NCI-H1105 (cell line): ENCODE results near the gene GLYATL1.
"Not testable (repeated sequence)": the region's sequence is repeated elsewhere in the genome, so short reads cannot be mapped to it uniquely, and the experiment has no call there.

ENCODE experiments used
- DNase-seq: peaks from one replicate; lab custom pipeline; 2025; lab: John Stamatoyannopoulos, UW

GLYATL1 gene

GRCh38 chr11:58998480-58999290 is 59.4 kb downstream of the GLYATL1 start:
- no peak for DNase-seq

GRCh38 chr11:58999291-58999680 is 60.0 kb downstream of the GLYATL1 start:
- DNase-seq = no peak

DNA sequence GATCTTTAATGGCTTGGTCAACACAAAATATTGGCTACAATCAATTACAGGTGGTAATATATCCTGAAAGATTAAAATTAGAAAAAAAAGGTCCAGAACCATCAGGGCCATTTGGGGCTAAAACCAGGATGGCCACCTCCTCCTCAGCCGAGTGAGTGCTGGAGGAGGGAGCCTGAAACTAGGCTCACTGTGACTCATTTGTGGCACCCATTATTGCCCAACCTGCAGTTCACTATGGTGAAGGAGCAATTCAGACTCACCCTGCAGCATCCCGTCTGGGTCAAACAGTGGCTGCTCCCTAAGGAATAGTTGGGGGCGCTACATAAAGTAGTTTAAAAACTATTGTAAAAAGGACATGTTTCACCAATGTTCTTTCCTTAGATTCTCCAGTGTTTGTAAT is 60.7 kb downstream of the GLYATL1 start:
- DNase-seq = no peak

DNA sequence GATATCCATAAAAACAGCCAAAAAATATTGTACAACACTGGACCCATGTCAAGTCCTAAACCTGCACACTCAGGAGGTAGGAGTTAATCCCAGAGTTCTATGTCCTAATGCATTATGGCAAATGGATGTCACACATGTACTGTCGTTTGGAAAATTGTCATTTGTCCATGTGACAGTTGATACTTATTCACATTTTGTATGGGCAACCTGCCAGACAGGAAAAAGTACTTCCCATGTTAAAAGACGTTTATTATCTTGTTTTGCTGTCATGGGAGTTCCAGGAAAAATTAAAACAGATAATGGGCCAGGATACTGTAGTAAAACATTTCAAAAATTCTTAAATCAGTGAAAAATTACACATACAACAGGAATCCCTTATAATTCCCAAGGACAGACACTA is 62.7 kb downstream of the GLYATL1 start:
- DNase-seq = not testable (repeated sequence)
